ENCODE data around the gene DDB1.

- TF ChIP-seq CTCF (IDR thresholded peaks at IDR 0.05; ENCODE audit: low read depth, low read length) = peak; percentile 98
- no peak for TF ChIP-seq POLR2A (IDR thresholded peaks at IDR 0.05; ENCODE audit: extremely low read depth, insufficient read length)
- peak; percentile 74 for TF ChIP-seq MAX (IDR thresholded peaks at IDR 0.05; ENCODE audit: low read depth, low read length)
These were observed 3.4 kb upstream of the DDB1 start for GRCh38 chr11:61336171-61336935.

Measured in NB4 (cell line).